DMS 273 treated with DMSO at 0.1 percent for 48 hours (cell line): ENCODE results near the gene CD93.

ENCODE experiments used
- DNase-seq: peaks from one replicate; lab custom pipeline; 2025; lab: John Stamatoyannopoulos, UW

The CD93 gene

DNA sequence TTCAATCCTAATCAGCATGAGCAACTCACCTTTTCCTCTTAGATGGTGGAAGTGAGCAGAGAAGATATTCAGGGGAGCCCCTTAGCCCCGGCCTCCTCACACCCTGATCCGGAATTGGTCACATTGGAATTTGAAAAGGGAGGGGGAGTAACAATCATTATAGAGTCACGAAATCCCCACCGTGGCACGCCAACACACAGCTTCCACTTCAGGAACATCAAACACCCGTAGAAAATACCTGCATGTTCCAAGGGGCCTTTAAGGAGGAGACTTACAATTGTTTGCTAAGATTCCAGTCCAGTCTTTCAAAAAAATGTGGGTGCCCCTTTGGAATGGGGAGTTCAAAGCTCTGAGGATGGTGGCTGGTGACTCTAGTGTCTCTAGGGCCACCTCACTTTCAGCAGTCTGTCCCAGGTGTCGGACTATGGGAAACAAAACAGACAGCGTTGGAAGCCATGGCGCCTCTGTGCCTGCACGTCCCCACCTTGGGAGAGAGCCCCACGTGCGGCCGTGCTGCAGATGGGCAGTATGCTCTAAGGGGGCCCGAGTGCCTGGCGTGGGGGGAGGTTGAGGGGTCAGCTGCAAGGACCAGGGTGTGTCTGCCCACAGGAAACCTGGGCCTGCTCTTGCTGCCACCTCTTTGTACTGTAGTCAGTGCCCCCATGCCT lies 2.4 kb downstream of the CD93 start:
- DNase-seq = no peak

DNA sequence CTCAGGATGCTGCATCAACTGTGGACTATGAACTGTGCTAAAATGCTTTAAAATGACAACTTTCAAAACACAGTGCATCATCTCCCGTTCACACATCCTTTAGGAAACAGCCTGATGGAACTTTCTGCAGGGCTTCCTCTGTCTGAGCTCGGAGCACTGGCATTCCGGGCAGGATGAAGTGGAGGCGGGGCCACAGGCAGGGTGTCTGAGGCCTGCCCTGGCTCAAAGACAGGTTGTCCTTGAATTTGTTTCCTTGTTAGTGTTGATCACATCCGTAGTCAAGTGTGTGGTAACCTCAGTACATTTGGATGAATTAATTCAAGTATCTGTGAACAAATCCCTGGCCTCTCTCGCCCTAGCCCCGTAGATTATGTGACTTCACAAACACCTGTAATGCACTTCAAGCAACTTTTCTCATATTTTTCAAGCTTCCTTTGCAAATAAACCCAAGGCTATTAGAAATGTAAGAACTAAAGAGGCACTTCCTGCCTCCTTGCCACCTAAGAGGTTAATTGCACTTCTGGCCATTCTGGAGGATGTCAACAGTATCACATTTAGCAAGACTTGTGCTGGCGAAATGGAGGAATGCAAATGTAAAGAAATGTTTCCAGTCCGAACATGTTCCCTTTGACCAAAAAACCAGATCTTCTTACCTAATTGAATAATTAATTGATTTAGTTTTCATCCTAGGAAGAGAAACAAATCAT lies 3.1 kb downstream of the CD93 start:
- no peak for DNase-seq

DNA sequence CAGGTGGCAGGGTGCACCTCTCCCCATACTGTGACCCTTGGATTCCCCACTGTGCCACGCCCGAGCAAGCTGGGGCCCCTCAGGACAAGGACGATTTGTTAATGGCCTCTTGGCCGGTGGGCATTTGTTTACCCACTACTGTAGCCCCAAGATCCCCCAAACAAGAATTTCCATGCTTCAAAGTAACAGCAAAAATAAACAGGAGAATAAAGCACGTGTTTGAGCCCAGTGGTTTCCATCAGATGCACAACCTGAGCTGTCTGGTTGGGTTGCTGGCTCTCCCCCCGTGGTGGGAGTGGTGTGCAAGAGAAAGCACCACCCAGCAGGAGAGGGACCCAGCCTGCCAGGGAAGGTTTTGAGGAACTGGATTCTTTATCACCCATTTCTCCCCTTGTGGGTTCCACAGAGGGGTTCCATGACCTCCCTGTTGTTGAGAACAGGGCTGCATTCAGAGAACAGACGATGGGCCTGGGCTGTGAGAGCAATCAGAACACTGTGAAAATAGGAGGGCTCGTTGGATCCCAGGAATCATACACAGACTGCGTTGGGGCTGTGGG lies 4.8 kb downstream of the CD93 start:
- no peak for DNase-seq

DNA sequence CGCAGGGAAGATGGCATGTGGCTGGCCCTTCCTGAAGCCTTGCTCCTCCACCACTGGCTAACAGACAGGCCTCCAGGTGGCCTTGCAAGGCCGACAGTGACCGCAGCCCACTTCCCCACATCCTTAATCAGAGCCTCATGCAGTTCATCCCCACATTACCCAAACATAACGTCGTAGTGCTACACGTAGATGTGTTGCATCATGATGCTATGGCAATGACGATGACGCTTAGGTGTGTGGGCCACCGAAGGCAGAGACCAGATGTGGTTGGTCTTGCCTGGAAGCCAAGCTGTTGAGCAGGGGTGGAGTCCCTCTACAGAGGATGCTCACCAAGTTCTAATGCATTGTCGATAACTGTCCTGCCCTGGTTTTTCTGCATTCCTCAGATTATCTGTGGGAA lies 5.6 kb downstream of the CD93 start:
- no peak for DNase-seq

DNA sequence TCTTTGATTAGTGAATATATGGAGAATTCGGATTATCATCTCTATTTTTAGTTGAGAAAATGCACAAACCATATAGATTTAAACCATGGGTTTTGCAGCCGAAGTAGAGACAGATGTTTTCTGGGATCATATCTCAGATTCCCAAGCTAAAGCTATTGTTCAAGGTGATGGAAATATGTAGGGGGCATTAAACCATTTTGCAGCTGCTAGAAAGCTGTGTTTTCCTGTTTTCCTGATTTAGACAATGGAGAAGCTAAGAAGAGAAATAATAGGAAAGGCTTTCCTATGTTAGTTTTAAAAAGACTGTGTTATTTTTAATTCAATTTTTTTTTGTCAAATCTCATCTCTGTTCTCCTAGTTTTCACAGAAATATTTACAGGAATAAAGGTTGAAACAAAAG lies 6.2 kb downstream of the CD93 start:
- no peak for DNase-seq

DNA sequence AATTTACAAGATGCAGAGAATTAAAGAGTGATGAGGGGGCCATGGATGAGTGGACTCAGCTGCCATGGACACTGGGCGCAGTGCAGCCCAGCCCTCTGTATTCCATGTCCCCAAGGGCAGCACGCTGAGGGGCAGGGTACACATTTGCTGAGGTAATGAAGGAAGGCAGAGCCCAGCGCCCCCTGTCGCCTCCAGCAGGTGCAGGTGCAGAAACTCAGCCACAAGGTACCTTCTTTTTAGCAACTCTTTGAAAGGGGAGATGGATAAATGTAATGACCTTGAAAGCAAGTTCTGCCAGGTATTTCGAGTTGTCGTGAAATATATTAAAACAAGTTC lies 7.1 kb downstream of the CD93 start:
- DNase-seq = no peak

DNA sequence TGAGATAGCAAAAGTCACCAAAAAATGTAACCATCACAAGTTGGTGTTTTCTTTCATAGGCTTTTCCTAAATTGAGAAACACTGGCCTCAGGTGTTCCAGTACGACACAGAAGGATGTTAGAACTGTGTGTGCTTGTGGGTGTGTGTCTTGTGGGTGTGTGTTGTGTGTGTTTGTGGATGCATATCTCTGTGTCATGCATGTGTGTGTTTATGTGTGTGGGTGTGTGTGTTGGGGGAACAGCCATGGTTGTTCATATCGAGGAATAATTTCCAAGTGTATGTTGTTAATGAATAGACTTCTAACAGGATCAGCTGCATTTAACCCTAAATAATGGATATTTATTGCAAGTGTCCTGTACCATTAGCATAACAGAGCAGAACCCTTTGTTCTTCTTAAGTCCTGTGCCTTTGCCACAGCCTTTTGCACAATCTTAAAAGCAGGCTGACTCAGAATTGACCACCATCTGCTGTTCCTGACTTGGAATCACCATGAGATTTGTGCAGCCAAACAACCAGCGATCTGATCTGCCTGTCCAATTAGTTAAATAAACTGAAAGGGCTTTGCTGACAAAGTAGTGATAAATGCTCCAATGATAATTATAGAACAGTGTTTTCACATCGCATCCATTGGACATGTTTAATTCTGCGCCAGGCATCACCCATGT lies 7.6 kb downstream of the CD93 start:
- DNase-seq = no peak

DNA sequence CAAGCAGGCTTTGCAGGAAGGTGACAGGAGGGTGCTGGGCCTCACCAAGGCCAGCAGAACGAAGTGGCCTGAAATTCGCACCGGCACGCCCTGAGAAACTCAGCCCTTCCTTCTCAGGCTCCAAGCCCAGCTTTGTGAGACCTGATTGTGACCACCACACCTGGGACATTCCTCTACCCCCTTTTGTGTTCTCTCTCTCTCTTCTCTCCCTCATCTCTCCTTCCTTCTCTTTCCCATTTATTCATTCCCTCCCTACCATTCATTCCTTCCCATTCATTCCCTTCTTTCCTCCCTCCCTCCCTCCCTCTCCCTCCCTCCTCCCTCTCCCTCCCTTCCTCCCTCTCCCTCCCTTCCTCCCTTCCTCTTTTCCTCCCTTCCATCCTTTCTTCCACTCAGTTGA lies 8.8 kb downstream of the CD93 start:
- DNase-seq = no peak

DNA sequence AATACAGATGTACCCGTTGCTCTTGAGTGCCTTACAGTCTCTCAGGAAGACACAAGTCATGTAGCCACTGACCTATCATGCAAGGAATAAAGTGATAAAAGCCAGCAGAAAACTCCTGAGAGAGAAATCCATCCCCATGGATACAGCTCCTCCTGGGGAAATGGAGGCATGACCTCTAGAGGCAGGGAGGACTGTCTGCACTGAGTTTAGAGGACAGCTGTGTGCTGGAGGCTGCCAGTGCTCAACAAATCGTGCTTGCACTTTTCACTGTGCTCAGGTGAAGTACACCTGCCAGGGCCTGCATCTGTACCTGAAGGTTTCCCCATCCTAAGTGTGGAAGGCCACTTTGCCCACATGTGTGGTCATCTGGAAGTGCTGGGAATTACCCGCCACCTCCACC lies 12.1 kb downstream of the CD93 start:
- DNase-seq = no peak

DNA sequence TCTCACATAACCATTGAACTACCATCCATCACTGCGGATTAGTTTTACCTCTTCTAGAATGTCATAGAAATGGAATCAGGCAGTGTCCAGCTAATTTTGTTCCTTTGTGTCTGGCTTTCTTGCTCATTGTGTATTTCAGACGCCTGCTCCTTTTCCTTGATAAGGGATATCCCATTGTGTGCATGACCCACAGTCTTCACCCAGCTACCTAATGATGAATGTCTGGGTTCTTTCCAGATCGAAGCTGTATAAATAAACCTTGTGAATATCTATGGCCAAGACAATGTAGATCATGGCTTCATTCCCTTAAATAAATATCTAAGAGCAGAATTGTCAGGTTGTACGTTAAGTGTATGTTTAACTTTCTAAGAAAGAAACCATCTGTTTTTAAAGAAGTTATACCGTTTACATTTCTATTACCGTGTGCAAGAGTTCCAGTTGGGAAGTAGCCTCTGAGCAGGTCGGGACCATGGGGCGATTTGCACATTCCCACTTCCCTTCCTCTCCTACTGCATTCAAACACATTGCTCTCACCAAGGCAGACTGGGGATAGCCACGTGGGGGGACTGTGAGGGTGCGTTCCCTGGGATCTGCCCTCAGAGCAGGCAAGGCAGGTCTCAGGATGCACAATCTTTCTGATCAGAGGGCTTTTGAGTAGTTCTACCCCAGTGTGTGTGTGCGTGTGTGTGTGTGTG lies 13.1 kb downstream of the CD93 start:
- DNase-seq = no peak

DNA sequence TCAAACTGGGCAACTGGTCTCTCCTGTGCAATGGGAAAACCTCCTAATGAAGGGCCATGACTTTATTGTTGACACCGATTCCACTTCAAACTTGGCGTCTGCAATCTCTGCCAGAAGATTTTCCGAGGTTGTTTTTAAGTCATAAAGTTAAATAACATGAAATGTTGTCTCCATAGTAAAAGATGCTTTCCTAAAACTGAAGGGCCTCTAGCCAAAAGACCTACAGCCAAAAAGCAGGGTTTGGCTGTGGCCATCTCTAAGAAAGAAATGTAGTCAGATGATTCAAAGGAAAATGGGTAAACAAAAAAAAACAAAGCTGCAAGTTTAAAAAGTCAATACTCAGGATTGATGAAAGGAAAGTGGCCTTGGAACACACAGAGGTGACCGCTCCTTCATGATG lies 14.1 kb downstream of the CD93 start:
- DNase-seq = no peak

DNA sequence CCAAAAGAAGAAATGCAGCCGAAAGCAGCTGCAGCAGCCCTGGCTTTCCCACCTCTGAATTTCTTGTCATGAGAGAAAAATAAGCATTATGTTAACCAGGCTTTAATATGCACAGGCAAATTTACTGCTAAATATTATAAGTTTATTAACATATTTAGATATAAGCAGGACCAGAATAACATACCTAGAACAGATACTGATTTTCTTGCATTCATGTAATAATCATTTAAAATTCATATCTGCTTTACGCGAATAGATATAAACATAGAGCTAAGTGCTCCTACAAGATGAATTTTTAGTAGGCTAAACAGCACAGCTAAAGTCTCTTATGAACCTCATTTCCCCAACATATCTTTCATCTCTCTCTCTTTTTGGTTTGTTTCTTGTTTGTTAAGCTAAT lies 14.7 kb downstream of the CD93 start:
- no peak for DNase-seq

DNA sequence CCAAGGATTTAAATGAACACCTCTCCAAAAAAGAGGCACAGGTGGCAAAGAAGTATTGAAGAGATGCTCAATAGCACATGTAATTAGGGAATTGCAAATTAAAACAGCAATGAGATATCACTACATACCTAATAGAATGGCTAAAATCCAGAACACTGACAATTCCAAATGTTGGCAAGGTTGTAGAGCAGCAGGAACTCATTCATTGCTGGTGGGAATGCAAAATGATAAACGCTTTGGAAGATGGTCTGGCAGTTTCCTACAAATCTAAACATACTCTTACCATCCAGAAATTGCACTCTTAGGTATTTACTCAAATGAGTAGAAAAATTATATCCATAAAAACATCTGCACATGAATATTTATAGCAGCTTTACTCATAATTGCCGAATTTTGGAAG lies 17.0 kb downstream of the CD93 start:
- no peak for DNase-seq

DNA sequence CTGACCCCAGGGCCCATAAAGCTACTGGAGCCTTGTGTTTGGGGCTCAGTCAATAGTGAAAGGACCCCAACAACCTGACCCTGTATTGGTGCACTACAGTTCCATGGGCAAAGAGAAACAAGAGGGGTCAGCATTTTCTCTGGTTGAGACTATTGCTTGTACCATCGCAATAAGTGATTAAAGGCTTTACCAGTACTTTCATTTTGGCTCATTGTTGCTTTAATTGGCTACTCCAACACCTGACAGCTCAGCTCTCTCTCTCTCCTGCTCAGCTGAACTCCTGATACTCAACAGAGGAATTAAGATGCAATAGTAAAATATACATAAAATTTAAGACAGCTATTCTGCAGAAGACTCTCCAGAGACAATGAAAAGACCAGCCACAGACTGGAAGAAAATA lies 17.8 kb downstream of the CD93 start:
- DNase-seq = no peak

DNA sequence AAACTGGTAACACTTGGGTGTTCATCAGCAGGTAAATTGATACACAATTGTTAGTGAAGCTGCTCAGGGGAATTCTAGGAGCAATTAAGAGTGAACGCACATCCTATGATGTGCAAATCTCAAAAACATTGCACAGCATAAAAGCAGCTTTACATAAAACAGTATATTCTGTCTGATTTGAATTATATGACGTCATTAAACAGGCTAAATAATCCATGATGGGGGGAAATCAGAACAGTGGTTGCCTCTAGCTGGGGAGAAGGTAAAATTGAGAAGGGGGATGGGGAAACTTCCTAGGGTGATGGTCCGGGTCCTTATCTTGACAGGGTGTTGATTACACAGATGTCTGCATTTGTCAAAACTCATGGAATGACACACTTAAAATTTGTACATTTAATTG lies 19.4 kb downstream of the CD93 start:
- no peak for DNase-seq

DNA sequence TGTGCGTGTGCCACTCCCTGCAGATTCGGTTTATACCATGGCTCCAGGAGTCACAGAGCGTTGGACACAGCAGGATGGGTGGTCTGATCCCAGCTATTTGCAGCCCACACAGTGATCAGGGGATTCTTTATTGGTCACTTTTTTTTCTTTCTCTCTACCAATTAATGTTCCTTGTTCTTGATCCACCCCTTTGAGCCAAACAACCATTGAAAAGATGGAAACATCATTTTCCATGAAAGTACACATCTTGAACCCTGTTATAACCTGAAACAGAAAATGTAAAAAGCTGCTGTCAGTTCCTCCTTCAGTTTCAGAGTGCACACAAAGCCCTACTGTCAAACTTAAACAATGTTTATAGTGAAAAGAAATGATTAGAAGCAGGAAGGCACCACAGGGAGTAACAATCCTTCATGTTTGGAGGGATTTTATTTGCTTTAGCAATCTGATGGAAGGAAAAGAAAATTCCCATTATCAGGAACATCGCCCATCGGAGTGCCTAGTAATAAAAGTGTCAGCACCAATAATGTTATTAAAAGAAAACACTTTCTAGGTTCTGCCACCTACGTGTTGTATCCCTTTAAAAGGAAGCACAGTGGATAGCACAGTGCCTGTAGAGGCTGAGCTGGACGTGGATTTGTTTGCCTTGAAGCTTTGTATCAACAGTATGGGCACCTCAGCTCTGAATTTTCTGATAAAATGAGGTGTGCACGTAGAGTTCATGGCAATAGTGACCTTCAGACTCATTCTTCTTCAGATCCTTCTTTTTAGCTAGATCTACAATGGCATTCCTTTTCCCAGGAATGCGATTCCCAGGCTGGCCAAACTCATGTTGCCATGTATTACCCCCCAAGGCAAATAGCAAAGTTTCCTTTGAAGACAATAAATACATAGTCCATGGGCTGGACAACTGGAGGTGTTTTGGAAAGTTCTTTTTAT lies 20.6 kb downstream of the CD93 start:
- no peak for DNase-seq

DNA sequence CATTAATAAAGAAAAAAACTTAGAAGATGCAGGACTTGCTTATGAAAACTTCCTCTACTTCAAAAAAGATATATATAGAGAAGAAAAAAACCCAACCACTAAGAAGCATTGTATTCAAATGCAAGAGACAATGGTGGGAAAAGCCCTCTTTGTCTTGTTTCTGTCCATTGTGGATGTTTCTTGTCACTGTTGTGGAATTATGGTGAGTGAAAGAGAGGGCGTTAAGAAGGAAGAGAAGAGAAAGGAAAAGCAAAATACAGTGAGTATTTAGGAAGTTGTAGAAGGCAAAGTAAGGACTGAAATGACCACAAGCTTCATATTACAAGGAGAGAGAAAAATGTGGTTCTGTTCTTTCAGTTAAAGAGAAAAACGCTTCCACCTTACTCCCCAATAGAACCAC lies 22.5 kb downstream of the CD93 start:
- DNase-seq = no peak

DNA sequence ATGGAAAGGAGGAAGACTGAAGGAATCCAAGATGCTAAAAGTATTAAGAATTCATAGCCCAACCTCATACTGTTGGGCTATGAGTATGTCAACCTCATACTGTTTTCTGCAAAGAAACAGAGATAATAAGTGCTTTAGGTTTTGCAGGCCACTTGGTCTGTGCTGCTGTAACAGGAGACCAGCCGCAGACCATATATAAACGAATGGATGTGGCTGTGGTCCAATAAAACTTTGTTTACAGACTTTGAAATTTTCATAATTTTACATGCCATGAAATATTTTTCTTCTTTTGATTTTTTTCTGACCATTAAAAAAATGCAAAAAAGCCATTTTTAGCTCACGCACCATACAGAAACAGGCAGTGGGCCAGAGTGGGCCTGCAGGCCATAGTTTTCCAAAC lies 23.0 kb downstream of the CD93 start:
- DNase-seq = no peak

DNA sequence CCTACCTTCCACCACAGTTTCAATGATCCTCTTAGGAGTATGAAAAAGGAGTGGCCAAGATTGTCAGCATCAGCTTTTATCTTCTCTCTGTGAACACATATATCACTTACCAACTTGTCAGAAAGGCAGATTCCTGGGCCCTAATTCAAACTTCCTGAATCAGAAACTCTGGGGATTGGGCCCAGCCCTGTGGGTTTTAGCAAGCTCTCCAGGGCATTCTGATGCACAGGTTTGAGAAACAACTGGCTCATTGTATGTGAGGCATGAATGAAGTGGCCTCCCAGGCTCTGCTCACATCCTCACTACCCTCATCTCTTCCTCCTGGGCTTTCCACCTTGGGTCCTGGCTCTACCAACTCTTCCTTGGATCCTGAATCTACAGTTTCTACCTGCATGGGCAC lies 23.5 kb downstream of the CD93 start:
- DNase-seq = no peak

DNA sequence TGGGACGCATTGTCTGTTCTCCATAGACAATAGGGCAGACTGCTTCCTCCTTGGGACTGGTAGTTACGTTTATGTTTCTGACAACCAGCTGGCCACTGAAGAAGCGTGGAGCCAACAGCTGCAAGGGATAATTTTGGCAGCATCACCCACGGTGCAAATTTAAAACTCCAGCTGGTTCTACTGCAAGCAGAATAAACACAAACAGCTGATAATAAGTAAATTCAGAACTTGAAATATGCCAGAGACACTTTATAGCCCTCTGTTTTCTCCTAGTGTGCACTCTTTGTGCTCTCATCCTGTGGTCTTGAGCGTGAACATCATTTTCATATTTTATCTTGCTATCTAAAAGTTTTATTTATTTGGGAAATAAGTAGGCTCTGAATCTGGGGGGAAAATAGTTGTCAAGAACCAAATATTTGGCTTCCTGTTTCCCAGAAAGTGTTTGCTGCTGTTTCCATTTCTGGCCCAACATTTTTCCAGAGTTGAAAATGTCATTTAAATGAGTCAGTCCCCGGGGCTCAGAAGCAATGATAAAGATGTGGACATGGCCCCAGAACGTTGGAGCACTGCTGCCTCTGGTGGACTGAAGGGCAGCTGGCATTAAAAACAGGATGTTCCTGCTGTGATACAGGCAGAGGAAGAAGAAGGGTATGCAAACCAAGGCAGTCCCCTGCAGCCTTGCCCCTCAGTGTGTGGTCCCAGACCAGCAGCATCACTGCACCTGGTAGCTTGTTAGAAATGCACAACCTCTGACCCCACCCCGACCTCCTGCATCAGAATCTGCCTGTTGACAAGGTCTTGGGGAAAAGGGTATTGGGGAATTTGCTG lies 24.2 kb downstream of the CD93 start:
- DNase-seq = no peak

DNA sequence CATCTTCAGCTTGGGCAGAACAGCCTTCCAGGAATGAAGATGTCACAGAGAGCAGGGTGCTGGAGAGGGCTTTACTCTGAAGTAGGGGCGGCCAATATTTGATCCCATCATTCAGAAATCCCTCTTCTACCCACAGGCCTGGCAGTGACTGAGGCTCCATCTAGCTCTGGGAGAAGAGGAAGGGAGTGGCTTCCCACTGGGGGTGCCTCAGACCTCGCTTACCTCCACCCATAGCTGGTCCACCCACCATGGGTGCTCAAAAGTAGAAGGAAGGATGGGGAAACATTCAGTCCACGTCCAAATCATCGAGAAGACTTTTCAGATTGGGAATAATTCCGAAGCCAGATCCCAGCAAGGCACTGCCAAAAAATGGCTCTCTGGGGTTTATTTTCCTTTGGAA lies 24.9 kb downstream of the CD93 start:
- no peak for DNase-seq
